GM10248 (cell line): Measurements from ENCODE around the gene IER5.

Source experiments
- CTCF ChIA-PET: fragments of 300-600 bp; sonication (Branson Sonifier 250); formaldehyde crosslinking; extraction: SDS; loops from one replicate; lab custom pipeline; 2021; ENCODE audit warnings: antibody characterized with exemption; lab: Yijun Ruan, JAX
- POLR2A ChIA-PET: fragments of 350-650 bp; sonication (Branson Sonifier 250); formaldehyde crosslinking; extraction: SDS; loops from one replicate; lab custom pipeline; 2020; ENCODE audit warnings: antibody characterized with exemption; lab: Yijun Ruan, JAX
- DNase-seq: peaks from one replicate; pipeline ENCODE4 v3.0.0; 2012; ENCODE audit errors: extremely low spot score
- CTCF ChIP-seq: IDR thresholded peaks from 2 replicates; pipeline ENCODE4 v1.5.1; 2012; ENCODE audit warnings: mild to moderate bottlenecking, low read depth; ENCODE audit errors: extremely low read depth, missing control alignments, control extremely low read depth

IER5 gene

GRCh38 chr1:181099152-181100014, 10.9 kb downstream of the IER5 start:
- ChIA-PET CTCF (interaction anchor here (0.9 to 10.0 kb wide), 14 partner anchors 7 to 218 kb away, joined by 3 to 71 read pairs (median 6); partner anchors contain the start of gene IER5), POLR2A (interaction anchor here (0.6 to 11.8 kb wide), 8 partner anchors 9 to 159 kb away, joined by 3 to 110 read pairs (median 3); partner anchors contain the start of gene IER5)
- TF ChIP-seq CTCF, result no peak
- DNase-seq, result peak; percentile 48

GRCh38 chr1:181100015-181100905, 11.8 kb downstream of the IER5 start:
- ChIA-PET POLR2A (interaction anchor here (0.5 to 11.8 kb wide), 7 partner anchors 9 to 565 kb away, joined by 3 to 110 read pairs (median 3); partner anchors contain the start of gene IER5), CTCF (interaction anchor here (0.8 to 6.5 kb wide), 9 partner anchors 8 to 218 kb away, joined by 3 to 48 read pairs (median 4); partner anchors contain the start of gene IER5)
- no peak for TF ChIP-seq CTCF
- DNase-seq, result no peak

- TF ChIP-seq CTCF, result no peak
- no peak for DNase-seq
- POLR2A ChIA-PET, result interaction anchor here (0.5 to 11.8 kb wide), 5 partner anchors 10 to 565 kb away, joined by 3 to 110 read pairs (median 3); partner anchors contain the start of gene IER5
- CTCF ChIA-PET, result interaction anchor here (0.9 to 6.5 kb wide), 6 partner anchors 9 to 41 kb away, joined by 3 to 48 read pairs (median 6); partner anchors contain the start of gene IER5
These were observed 12.4 kb downstream of the IER5 start for GRCh38 chr1:181100934-181101333.

- TF ChIP-seq CTCF, result no peak
- ChIA-PET POLR2A (interaction anchor here (1.6 to 11.8 kb wide), 2 partner anchors 11 to 26 kb away, joined by 3 to 110 read pairs; partner anchors contain the start of gene IER5), CTCF (interaction anchor here (0.9 to 12.5 kb wide), 8 partner anchors 7 to 40 kb away, joined by 3 to 107 read pairs (median 8); partner anchors contain the start of gene IER5)
- DNase-seq, result no peak
These were observed 13.2 kb downstream of the IER5 start for GRCh38 chr1:181101581-181102226.

GRCh38 chr1:181102841-181103240, 14.3 kb downstream of the IER5 start:
- DNase-seq, result no peak
- no peak for TF ChIP-seq CTCF
- CTCF ChIA-PET, result interaction anchor here (1.0 to 12.5 kb wide), 7 partner anchors 8 to 51 kb away, joined by 3 to 107 read pairs (median 8); no protein-coding TSS in a partner anchor
- POLR2A ChIA-PET, result interaction anchor here (0.6 to 11.8 kb wide), 5 partner anchors 12 to 119 kb away, joined by 3 to 110 read pairs (median 5); partner anchors contain the start of gene IER5
